Activated naive CD4-positive, alpha-beta T cell treated with anti-CD3 and anti-CD28 coated beads, Interleukin-2, amount 50 U/mL, for 16 hours (primary cell): Measurements from ENCODE around the gene SDE2.
A peak's percentile ranks its signal among the peaks of the same experiment; 100 is the strongest.
"Not testable (repeated sequence)": the region's sequence is repeated elsewhere in the genome, so short reads cannot be mapped to it uniquely, and the experiment has no call there.

Experiments
- DNase-seq: peaks from one replicate; pipeline ENCODE4 v3.0.0-alpha.2; 2020

Gene SDE2

GRCh38 chr1:225973158-225973557 is 26.0 kb downstream of the SDE2 start:
- DNase-seq, result no peak

GRCh38 chr1:225972344-225973152 is 26.6 kb downstream of the SDE2 start:
- DNase-seq, result no peak

DNA sequence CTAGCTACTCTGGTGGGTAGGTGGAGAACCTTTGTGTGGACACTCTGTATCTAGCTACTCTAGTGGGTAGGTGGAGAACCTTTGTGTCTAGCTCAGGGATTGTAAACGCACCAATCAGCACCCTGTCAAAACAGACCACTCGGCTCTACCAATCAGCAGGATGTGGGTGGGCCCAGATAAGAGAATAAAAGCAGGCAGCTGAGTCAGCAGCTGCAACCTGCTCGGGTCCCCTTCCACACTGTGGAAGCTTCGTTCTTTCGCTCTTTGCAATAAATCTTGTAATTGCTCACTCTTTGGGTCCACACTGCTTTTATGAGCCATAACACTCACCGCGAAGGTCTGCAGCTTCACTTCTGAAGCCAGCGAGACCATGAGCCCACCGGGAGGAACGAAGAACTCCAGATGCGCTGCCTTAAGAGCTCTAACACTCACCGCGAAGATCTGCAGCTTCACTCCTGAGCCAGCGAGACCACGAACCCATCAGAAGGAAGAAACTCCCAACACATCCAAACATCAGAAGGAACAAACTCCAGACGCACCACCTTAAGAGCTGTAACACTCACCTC is 28.5 kb downstream of the SDE2 start:
- not testable (repeated sequence) for DNase-seq

GRCh38 chr1:225969751-225970150 is 29.4 kb downstream of the SDE2 start:
- DNase-seq, result not testable (repeated sequence)

DNA sequence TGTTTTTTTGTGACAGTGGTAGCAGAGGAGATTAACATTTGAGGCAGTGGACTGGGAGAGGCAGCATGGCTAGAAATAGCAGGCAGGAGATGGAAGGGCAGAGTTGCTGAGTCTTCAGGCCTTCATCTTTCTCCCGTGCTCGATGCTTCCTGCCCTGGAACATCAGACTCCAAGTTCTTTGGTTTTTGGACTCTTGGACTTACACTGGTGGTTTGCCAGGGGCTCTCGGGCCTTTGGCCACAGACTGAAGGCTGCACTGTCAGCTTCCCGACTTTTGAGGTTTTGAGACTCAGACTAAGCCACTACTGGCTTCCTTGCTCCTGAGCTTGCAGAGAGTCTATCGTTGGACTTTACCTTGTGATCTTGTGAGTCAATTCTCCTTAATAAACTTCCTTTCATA is 33.9 kb downstream of the SDE2 start:
- no peak for DNase-seq

GRCh38 chr1:225963735-225964530 is 35.2 kb downstream of the SDE2 start:
- no peak for DNase-seq

GRCh38 chr1:225962440-225962975 is 36.6 kb downstream of the SDE2 start:
- DNase-seq, result peak; percentile 60

DNA sequence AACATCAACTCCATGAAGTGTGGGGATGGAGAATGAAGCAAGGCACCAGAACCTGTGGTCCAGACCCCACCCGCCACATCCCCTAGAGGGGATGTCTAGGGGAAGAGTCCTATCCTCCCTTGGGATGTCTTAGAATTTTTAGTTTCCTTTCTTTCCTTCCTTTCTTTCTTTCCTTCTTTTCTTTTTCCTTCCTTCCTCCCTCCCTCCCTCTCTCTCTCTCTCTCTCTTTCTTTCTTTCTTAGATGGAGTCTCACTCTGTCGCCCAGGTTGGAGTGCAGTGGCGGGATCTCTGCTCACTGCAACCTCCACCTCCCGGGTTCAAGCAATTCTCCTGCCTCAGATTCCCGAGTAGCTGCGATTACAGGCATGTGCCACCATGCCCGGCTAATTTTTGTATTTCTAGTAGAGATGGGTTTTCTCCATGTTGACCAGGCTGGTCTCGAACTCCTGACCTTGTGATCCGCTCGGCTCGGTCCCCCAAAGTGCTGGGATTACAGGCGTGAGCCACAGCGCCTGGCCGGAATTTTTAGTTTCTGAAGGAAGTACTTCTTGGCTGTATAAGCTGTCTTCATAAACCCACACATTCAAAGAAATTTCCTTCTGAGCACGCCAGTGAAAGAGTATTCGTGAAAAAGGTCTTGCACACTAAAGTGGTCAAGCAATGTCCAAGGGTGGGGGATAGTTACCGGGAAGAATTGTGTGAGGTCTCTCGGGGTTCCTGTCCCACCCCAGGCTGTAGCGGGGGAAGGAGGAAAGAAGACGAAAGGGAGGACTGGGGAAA is 37.3 kb downstream of the SDE2 start:
- no peak for DNase-seq

DNA sequence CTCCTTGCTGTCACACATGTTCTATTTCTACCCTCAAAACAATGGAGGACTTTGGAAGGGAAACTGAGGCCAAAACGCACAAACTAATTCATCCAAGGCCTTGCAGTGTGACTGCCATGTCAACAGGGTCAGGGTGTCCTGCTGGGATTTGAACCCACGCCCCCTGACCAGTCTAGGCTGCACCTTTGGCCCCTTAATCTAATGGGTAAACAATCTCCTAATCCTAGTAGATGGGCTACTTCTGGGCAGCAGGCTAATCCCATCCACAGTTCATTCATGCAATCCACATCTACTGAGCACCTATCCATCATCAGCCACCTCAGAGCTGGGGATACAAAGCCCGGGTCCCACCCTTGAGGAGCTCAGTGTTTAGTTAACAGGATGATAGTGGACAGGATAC is 41.1 kb downstream of the SDE2 start:
- no peak for DNase-seq

DNA sequence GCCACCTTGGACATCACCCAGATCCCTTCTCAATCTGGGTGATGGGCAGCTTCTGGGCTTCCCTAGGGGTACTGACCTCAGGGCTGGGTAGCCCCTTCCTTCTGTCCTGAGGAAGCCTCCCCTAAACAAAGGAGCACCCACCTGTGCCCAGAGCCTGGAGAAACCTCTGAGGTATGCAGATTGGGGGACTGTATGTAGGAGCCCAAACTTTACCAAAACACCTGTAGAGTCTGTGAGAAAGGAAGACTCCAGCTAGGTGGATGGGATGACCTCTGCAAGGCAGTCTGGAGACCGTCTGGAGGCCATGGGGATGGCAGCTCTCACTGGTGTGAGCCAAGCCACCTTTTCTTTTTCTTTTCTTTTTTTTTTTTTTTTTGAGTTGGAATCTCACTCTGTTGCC is 44.4 kb downstream of the SDE2 start:
- DNase-seq, result no peak

DNA sequence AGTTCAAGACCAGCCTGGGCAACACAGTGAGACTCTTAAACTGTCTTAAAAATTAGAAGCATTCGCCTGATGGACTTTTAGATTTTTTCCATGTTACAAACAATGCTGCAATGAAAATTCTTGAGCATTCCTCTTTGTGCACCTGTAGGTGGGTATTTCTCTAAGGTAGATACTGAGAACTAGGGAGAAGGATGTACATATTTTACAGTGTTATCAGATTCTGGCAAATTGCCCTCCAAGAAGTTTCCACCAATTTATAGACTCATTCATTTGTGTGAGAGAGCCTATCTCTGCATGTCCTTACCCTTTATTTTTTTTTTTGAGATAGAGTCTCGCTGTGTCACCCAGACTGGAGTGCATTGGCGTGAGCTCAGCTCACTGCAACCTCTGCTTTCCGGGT is 45.8 kb downstream of the SDE2 start:
- DNase-seq, result no peak

DNA sequence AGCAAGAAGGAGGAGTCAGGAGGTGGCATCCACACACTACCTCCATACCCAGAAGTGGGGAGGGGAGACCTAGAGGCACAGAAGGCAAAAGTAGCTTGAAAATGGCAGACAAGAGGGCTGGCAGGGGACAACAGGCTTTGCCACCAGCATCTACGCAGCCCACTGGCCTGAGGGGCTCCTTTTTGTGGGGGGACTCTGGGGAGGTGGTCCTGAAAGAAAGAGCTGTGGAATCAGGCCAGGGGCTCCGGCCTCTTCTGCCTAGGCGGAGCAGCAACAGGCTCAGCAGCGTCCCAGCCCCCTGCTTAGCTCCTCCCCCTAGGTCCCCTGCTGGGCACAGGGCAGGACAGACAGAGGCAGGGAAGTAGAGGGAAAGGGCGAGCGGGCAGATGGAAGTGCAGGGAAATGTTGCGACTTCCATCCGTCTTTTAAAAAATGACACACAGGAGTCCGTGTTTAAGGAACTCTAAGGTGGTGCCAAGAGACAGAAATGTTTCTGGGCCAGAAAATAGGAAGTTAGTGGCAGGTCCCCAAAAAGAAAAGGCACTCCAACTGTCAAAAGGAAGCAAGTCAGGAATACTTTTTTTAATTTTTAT is 48.1 kb downstream of the SDE2 start:
- no peak for DNase-seq

DNA sequence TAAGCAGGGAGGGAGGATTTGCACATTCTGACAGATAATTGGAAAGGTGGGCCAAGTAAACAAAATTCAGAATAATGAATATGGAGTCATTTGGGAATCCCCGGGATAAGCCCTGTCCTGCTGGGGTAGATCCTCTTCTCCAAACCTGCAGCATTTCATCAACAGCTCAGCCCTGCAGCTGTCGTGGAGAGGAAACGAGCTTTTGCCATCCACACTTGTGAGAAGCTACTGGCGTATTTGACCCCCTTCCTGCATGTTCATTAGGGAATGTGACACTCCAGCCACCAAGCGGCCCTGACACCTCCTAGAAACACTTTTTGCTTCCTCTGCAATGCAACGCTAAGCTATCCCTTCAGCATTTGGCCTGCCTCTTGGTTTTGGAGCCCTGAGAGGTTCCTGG is 50.1 kb downstream of the SDE2 start:
- DNase-seq, result no peak

- no peak for DNase-seq
Observed at GRCh38 chr1:225946803-225947202, 52.3 kb downstream of the SDE2 start.

DNA sequence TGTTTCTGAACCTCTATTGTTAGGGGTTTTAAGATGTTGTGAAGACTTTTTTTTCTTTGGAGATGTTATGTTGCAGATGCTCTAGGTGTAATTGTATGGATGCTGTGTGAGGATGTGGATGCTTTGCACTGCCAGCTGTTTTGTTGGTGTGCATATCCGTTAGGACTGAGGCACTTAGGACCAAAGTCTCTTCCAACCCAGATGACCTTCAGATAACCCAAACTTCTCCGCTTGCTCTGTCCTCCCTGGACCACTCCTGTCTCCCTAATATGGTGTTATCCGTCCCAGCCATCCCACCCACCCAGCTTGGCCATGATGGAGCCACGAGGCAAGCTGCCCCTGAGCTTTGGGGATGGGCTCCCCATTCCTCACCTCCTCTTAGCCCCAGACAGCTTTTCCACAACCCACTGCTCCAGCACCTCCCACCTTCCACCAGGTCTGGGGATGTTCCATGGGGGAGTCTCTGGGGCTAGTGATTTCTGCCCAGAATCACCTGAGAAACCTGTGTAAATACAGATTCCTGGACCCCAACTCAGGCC is 53.0 kb downstream of the SDE2 start:
- no peak for DNase-seq

- DNase-seq, result no peak
Observed at GRCh38 chr1:225945564-225945963, 53.6 kb downstream of the SDE2 start.

GRCh38 chr1:225944951-225945350 is 54.2 kb downstream of the SDE2 start:
- no peak for DNase-seq

- no peak for DNase-seq
Observed at GRCh38 chr1:225944387-225944786, 54.8 kb downstream of the SDE2 start.

DNA sequence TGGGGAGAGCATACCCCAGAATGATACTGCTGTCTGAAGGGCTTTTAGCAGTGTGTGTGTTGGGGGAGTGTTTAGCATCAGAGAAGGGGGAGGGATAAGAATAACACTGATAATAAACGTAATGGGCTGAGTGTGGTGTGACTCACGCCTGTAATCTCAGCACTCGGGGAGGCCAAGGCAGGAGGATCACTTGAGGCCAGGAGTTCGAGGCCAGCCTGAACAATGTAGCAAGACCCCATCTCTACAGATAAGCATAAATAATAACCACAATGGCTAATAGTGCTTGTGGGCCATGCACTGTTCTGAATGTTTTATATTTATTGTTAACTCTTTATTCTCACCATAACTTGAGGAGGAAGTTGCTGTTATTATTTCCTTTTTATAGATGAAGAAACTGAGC is 55.6 kb downstream of the SDE2 start:
- DNase-seq, result no peak

GRCh38 chr1:225942574-225942973 is 56.6 kb downstream of the SDE2 start:
- no peak for DNase-seq

- DNase-seq, result no peak
Observed at GRCh38 chr1:225941942-225942222, 57.3 kb downstream of the SDE2 start.

GRCh38 chr1:225941187-225941941 is 57.8 kb downstream of the SDE2 start, which contains the start of gene LEFTY2:
Gene LEFTY2 (minus strand): TSS chr1:225941220. CDS start chr1:225941140, 80 bp downstream.
- no peak for DNase-seq
